Cerebellar cortex (tissue), 1 donor: ENCODE results near the gene TEX29.
A peak's percentile ranks its signal among the peaks of the same experiment; 100 is the strongest.

Experiments
- DNase-seq: peaks from one replicate; pipeline ENCODE4 v3.0.0-alpha.2; 2015; ENCODE audit warnings: low spot score

The TEX29 gene

GRCh38 chr13:111322001-111322915, 1.8 kb downstream of the TEX29 start:
- DNase-seq, result no peak

GRCh38 chr13:111322916-111323331, 2.5 kb downstream of the TEX29 start:
- DNase-seq, result no peak

GRCh38 chr13:111323549-111323948, 3.1 kb downstream of the TEX29 start:
- DNase-seq, result no peak

- no peak for DNase-seq
Observed at GRCh38 chr13:111323950-111324651, 3.7 kb downstream of the TEX29 start.

GRCh38 chr13:111324736-111325135, 4.3 kb downstream of the TEX29 start:
- DNase-seq, result no peak

- DNase-seq, result no peak
Observed at GRCh38 chr13:111325146-111325890, 4.9 kb downstream of the TEX29 start.

GRCh38 chr13:111325941-111326620, 5.6 kb downstream of the TEX29 start:
- DNase-seq, result no peak

GRCh38 chr13:111326621-111326965, 6.2 kb downstream of the TEX29 start:
- no peak for DNase-seq

GRCh38 chr13:111326981-111327642, 6.7 kb downstream of the TEX29 start:
- DNase-seq, result no peak

- DNase-seq, result no peak
Observed at GRCh38 chr13:111327730-111328573, 7.5 kb downstream of the TEX29 start.

GRCh38 chr13:111328574-111329410, 8.3 kb downstream of the TEX29 start:
- no peak for DNase-seq

- DNase-seq, result no peak
Observed at GRCh38 chr13:111329641-111330040, 9.2 kb downstream of the TEX29 start.

- DNase-seq, result no peak
Observed at GRCh38 chr13:111330066-111330610, 9.7 kb downstream of the TEX29 start.

GRCh38 chr13:111335298-111335697, 14.9 kb downstream of the TEX29 start:
- peak; percentile 67 for DNase-seq

- no peak for DNase-seq
Observed at GRCh38 chr13:111336666-111337065, 16.2 kb downstream of the TEX29 start.

GRCh38 chr13:111337206-111337605, 16.8 kb downstream of the TEX29 start:
- no peak for DNase-seq

GRCh38 chr13:111337741-111338140, 17.3 kb downstream of the TEX29 start:
- no peak for DNase-seq

GRCh38 chr13:111338841-111339240, 18.4 kb downstream of the TEX29 start:
- no peak for DNase-seq
